Aorta (tissue), 5 donors: Measurements from ENCODE around the gene SOST. TPM values are rescaled to one million over a fixed set of nuclear protein-coding genes. Genes with fewer than 3 reads are reported as not detected.
A peak's percentile ranks its signal among the peaks of the same experiment; 100 is the strongest.

Experiments used
- ATAC-seq: fragments of 200-7000 bp; cut with Tn5 transposase; one replicate; pipeline ENCODE4 v1.9.1; 2022; ENCODE audit warnings: moderate library complexity; ENCODE audit not compliant: low FRiP score
- DNase-seq, 2 donors: peaks; one replicate each; pipeline ENCODE4 v3.0.0-alpha.2; 2020
- H3K27ac ChIP-seq, 2 donors: one replicate each; pipeline ENCODE4 v1.5.1; 2013; ENCODE audit warnings: low read length in 2 of 2, mild to moderate bottlenecking in 2 of 2, moderate library complexity in 2 of 2, control low read depth in 1 of 2, inconsistent platforms in 1 of 2, low read depth in 1 of 2
- H3K27me3 ChIP-seq, 2 donors: one replicate each; pipeline ENCODE4 v1.6.1; 2013; ENCODE audit warnings: control low read depth in 1 of 2, low read length in 1 of 2, mild to moderate bottlenecking in 1 of 2, moderate library complexity in 1 of 2; ENCODE audit not compliant: insufficient read depth in 2 of 2, control insufficient read depth in 1 of 2
- H3K36me3 ChIP-seq, 2 donors: one replicate each; pipeline ENCODE4 v1.6.1; 2013; ENCODE audit warnings: control low read depth in 1 of 2, low read length in 1 of 2, mild to moderate bottlenecking in 1 of 2; ENCODE audit not compliant: insufficient read depth in 2 of 2, control insufficient read depth in 1 of 2
- H3K4me1 ChIP-seq, 2 donors: one replicate each; pipeline ENCODE4 v1.6.1; 2013; ENCODE audit warnings: low read length in 2 of 2, control low read depth in 1 of 2, mild to moderate bottlenecking in 1 of 2, moderate library complexity in 1 of 2; ENCODE audit not compliant: insufficient read depth in 2 of 2, control insufficient read depth in 1 of 2
- H3K4me3 ChIP-seq, 2 donors: one replicate each; pipeline ENCODE4 v1.5.1; 2013; ENCODE audit warnings: low read length in 2 of 2, control low read depth in 1 of 2, mild to moderate bottlenecking in 1 of 2
- H3K9me3 ChIP-seq: one replicate; pipeline ENCODE4 v1.6.1; 2013; ENCODE audit warnings: mild to moderate bottlenecking, low read length; ENCODE audit not compliant: control insufficient read depth
- whole genome bisulfite sequencing, 2 donors: extraction: QIAGEN DNeasy Blood & Tissue Kit; methylation state at CpG; one replicate each; pipeline ENCODE4 v1.1.7; 2013; 5-methylcytosine and 5-hydroxymethylcytosine counted together
- intact Hi-C, 2 donors: fragments of 100-400 bp; cut with DNase I; formaldehyde crosslinking; loops; one replicate each; pipeline versions ENCODE4 v1.14.2 to v1.15.0; 2022
- polyA plus RNA-seq, 2 donors: library from polyadenylated mRNA; stranded (reverse); fragments of 200-250 nt; gene quantifications; one replicate each; pipeline ENCODE4 v1.2.3, GENCODE V29; 2013
- total RNA-seq, 2 donors: library from RNA; stranded (reverse); fragmentation: NEBNext Ultra II Directional; extraction: Animal tissue kit (Norgen Biotek cat#: 25700); gene quantifications; one replicate each; pipeline ENCODE4 v1.2.1, GENCODE V29; 2021
- donor health status: healthy with polysubstance abuse.
- donor health status: Bipolar disorder and iron deficiency.
- donor health status: DM: no; HTN: no; CAD: no.
- donor health status: DM: no; HTN: no; CAD: no.
- donor health status: DM: yes; HTN: yes; CAD: no.

The SOST gene
- total and polyA plus RNA-seq, 4 donors = 4.8 to 34.3 (median 19.9) TPM

DNA sequence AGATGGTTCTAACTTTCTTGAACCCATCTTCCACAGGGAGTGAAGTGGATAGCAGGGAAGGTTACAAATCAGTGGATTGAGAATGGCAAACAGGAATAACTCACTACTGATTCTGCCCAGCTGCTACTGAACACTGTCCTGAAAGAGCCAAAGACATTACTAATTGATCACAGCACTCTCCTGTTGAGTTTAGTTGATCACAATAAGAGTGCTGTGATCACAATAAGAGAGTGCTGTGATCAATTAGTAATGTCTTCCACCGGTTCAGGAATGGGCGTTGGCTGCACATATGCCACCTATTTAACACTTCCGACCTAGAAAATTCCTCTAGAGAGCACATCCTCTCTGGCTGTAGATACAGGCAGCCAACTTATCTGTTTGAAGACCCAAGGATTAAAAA is 33.0 kb upstream of the SOST start:
- no peaks in the 10 kb centered on the region for H3K36me3 ChIP-seq
- ATAC-seq = no peak
- no peak for DNase-seq
- 22 to 23% methylated on average over 3 of the region's 3 CpGs for WGBS, 2 donors
- H3K27ac ChIP-seq = no peak overlapping the region
- H3K4me3 ChIP-seq = no peak overlapping the region
- intact Hi-C loops = no loop called here
- H3K4me1 ChIP-seq = no peaks in the 10 kb centered on the region
- no peaks in the 10 kb centered on the region for H3K9me3 ChIP-seq
- H3K27me3 ChIP-seq = no peaks in the 10 kb centered on the region

DNA sequence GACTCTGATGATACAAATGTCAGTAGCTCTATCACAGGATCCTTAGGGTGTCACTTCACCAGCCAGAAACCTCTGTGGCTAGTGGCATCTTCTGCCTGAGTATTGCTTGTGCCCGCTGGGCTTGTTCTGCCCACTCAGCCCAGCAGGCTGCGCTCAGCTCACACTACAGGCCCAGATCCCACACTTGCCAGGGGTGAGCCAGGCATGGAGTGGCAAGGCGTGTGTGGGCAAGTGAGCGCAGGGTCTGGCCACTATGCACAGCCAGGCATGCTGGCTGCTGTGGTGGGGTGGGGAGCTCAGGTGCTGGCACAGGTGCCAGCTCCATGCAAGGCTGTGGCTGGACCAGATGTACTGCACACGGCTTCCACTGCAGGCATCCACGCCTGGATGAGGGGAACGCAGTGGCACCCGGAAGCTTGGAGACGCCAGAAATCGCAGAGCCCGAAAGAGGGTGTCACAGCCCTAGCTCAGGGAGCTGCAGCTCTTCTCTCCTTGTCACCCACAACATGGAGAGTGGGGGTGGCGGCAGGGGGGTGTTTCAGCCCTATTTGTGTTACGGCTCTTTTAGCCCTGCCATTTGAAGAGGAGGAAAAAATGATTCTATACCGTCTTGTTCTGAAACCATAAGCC is 31.8 kb upstream of the SOST start:
- DNase-seq (no peak), ATAC-seq (no peak)
- no peaks in the 10 kb centered on the region for H3K36me3 ChIP-seq
- 84% methylated on average over 13 to 14 of the region's 14 CpGs for WGBS, 2 donors
- H3K4me1 ChIP-seq = no peaks in the 10 kb centered on the region
- intact Hi-C loops = no loop called here
- no peaks in the 10 kb centered on the region for H3K27me3 ChIP-seq
- H3K9me3 ChIP-seq = no peaks in the 10 kb centered on the region
- no peak overlapping the region for H3K27ac ChIP-seq
- no peak overlapping the region for H3K4me3 ChIP-seq

DNA sequence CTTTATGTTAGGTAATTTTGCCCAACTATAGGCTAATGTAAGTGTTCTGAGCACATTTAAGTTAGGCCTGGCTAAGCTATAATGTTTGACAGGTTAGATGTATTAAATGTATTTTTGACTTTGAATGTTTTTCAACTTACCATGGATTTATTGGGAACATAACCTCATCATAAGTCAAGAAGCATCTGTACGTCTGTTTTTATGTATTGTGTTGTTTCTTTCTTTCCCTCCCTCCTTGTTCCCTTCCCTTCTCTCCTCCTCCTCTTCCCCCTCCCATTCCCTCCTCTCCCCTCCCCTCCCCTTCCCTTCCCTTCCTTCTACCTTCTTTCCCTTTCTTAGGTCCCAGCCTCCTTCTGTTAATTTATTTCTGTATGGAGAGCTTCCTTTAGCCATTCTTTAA is 30.9 kb upstream of the SOST start:
- H3K4me1 ChIP-seq = no peaks in the 10 kb centered on the region
- 77 to 80% methylated on average over 1 of the region's 1 CpG for WGBS, 2 donors
- no peak for ATAC-seq
- H3K27ac ChIP-seq = no peak overlapping the region
- no peak overlapping the region for H3K4me3 ChIP-seq
- no peaks in the 10 kb centered on the region for H3K9me3 ChIP-seq
- DNase-seq = no peak
- H3K36me3 ChIP-seq = no peaks in the 10 kb centered on the region
- no peaks in the 10 kb centered on the region for H3K27me3 ChIP-seq
- intact Hi-C loops = no loop called here

DNA sequence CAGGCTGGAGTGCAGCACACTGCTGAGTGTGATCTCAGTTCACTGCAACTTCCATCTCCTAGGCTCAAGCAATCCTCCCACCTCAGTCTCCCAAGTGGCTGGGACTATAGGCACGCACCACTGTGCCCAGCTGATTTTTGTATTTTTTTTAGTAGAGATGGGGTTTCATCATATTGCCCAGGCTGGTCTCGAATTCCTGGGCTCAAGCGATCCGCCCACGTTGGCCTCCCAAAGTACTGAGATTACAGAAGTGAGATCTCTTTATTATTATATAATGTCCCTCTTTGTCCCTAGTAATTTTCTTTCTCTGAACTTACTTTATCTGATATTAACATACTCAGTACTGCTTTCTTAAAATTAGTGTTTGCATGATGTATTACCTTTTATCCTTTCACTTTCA is 29.9 kb upstream of the SOST start:
- Histone ChIP-seq H3K4me1 (no peaks in the 10 kb centered on the region), H3K27ac (no peak overlapping the region), H3K9me3 (no peaks in the 10 kb centered on the region), H3K4me3 (no peak overlapping the region), H3K36me3 (no peaks in the 10 kb centered on the region), H3K27me3 (no peaks in the 10 kb centered on the region)
- no peak for DNase-seq
- no peak for ATAC-seq
- 83 to 86% methylated on average over 5 of the region's 5 CpGs for WGBS, 2 donors
- intact Hi-C loops = no loop called here

DNA sequence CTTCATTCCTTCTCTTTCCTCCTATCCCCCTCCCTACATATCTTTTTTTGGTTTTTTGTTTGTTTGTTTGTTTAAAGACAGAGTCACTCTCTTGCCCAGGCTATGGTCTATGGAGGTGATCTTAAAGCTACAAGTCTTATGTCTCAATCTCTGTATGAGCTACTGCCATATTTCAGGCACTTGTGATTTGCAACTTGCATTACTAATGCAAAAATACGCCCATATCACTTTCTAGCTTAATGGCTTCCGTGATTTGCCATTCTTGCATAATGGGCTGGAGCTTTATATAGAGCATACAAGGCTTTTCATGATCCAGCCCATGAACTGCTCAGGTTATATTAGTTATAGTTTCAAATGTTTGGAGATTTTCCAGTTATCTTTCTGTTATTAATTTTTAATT is 29.1 kb upstream of the SOST start:
- H3K4me1 ChIP-seq = no peaks in the 10 kb centered on the region
- intact Hi-C loops = no loop called here
- no peak overlapping the region for H3K4me3 ChIP-seq
- no peak for DNase-seq
- WGBS, 2 donors = 64 to 65% methylated on average over 2 of the region's 2 CpGs
- H3K36me3 ChIP-seq = no peaks in the 10 kb centered on the region
- H3K27ac ChIP-seq = no peak overlapping the region
- ATAC-seq = no peak
- H3K27me3 ChIP-seq = no peaks in the 10 kb centered on the region
- no peaks in the 10 kb centered on the region for H3K9me3 ChIP-seq

DNA sequence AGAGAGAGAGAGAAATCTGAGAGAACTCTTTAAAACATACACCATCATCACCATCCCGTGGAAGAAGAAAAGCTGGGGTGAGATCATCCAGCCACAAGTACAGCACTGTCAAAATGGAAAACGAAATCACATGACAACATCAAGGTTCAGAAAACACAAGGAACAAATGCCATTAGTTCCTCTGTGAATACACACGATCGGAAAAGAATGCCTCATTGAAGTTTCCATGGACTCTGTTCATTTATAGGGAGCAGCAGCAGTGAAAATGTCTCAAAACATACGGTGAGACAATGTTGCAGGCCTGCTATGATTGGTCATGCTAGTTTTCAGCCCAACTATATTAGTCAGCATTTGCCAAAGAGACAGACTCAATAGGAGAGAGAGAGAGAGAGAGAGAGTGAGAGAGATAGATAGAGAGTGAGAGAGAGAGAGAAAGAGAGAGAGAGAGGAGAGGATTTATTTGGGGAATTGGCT is 26.1 kb upstream of the SOST start:
- H3K27me3 ChIP-seq = no peaks in the 10 kb centered on the region
- H3K36me3 ChIP-seq = no peaks in the 10 kb centered on the region
- no peaks in the 10 kb centered on the region for H3K4me1 ChIP-seq
- DNase-seq = no peak
- no peak for ATAC-seq
- H3K4me3 ChIP-seq = no peak overlapping the region
- no peak overlapping the region for H3K27ac ChIP-seq
- H3K9me3 ChIP-seq = no peaks in the 10 kb centered on the region
- 67 to 72% methylated on average over 5 of the region's 5 CpGs for WGBS, 2 donors
- intact Hi-C loops = loop anchor here (5.0 kb wide), 1 partner anchor 48 kb away; the partner anchor contains the start of gene MPP3 (in 2 of the 2)

DNA sequence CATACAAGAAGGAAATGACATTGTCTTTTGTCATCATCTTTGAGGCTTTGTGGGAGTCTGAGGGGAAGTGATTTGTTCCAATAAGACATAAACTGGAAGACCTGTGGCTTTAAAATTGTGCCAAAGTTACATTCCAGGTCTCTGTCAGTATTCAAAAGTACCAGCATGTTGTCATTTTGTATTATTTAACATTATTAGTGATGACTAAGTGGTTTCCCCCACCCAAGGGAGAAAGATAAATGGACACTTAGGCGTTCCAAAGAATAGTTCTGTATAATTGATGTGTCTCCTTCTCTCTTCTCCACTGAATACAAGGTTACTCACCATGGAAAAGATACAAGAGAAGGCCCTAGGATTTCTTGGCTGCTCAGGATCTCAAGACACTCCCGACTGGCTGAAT is 25.5 kb upstream of the SOST start:
- no peak for ATAC-seq
- Histone ChIP-seq H3K4me3 (no peak overlapping the region), H3K36me3 (no peaks in the 10 kb centered on the region), H3K9me3 (no peaks in the 10 kb centered on the region), H3K4me1 (no peaks in the 10 kb centered on the region), H3K27ac (no peak overlapping the region), H3K27me3 (no peaks in the 10 kb centered on the region)
- DNase-seq = no peak
- 84 to 85% methylated on average over 2 of the region's 2 CpGs for whole genome bisulfite sequencing, 2 donors
- intact Hi-C loops = loop anchor here (5.0 kb wide), 1 partner anchor 48 kb away; the partner anchor contains the start of gene MPP3 (in 2 of the 2)

DNA sequence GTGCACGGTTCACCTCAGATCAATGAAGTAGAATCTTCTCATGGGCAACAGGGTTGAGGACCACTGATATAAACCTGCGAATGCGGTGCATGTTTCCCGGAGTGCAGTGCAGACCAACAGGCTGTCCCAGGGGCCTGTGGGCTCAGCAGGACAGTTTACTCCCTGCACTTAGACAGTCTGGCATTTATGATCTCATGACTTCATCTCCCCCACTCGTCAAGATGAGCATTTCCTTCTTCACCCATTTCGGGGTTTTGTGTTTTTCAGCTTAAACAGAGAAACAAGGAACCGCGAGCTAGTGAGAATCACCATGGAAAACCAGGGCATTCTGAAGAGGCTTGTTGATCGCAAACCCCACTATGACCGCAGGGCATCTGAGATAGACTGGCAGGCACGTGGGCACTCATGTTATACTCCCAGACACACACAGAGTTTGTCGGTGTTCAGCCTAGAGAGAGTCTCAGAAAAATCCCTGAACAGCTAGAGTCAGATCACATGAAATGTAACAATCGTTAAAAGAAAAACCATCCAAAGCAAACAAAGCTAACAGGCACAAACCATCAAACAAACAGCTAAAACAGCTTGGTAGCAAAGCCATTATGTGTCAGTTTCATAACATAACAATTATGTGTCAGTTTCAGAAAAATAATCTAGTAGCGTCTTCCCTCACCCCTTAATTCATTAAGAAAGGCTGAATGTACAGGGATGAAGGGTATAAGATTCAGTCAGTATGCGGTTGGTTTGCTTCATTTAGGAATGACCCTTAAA is 24.5 kb upstream of the SOST start:
- Histone ChIP-seq H3K4me3 (no peak overlapping the region), H3K9me3 (no peaks in the 10 kb centered on the region), H3K27ac (no peak overlapping the region), H3K4me1 (no peaks in the 10 kb centered on the region), H3K36me3 (no peaks in the 10 kb centered on the region), H3K27me3 (no peaks in the 10 kb centered on the region)
- intact Hi-C loops = loop anchor here (5.0 kb wide), 1 partner anchor 49 kb away; the partner anchor contains the start of gene MPP3 (in 2 of the 2)
- WGBS, 2 donors = 83 to 84% methylated on average over 15 of the region's 15 CpGs
- no peak for ATAC-seq
- DNase-seq = no peak

DNA sequence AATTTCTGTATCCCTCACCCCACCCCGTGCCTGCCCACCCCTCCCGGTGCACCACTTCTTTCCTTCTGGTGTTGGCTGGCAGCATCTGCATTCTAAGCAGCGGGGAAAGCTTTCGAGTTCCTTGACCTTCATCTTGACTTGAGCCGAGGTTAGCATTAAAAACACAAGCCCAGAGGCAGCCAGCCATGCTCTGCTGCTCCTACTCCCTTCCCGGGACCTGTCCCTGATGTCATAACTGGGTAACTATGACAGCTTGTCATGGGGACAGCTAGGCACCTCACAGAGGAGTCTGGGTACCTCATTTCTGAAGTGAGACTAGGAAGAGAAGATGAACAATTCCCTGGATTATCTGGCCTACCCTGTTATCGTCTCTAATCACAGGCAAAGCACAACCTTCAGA is 21.5 kb upstream of the SOST start, which contains the start of gene CFAP97D1:
Gene CFAP97D1, plus strand, starts transcription at position 301 of the 400 bp plus-strand sequence. Its CDS starts 28 bp downstream, at position 329.
- Histone ChIP-seq H3K27ac (peak within 1 kb of the TSS in 1 of 2 donors; percentile 55), H3K9me3 (no peaks in the 10 kb centered on the region), H3K27me3 (no peaks in the 10 kb centered on the region), H3K4me3 (peak within 1 kb of the TSS; percentile 39 to 46), H3K4me1 (peaks cover 0 to 4% of the 10 kb centered on the region in 2 donors), H3K36me3 (peaks cover 0 to 1% of the 10 kb centered on the region in 2 donors)
- WGBS, 2 donors = 77 to 81% methylated on average over 7 of the region's 7 CpGs
- ATAC-seq = no peak
- DNase-seq = no peak
- intact Hi-C loops = loop anchor here (5.0 kb wide), 1 partner anchor 52 kb away; the partner anchor contains the start of gene MPP3 (in 2 of the 2)
